Upper lobe of left lung (tissue), 6 donors: ENCODE results near the gene GEMIN8. TPM values are rescaled to one million over a fixed set of nuclear protein-coding genes. Genes with fewer than 3 reads are reported as not detected.

Experiments used
- ATAC-seq, 2 donors: fragments of 200-7000 bp; cut with Tn5 transposase; one replicate each; pipeline ENCODE4 v1.9.1; 2022; ENCODE audit warnings: mild to moderate bottlenecking in 2 of 2, moderate library complexity in 2 of 2; ENCODE audit not compliant: low FRiP score in 2 of 2
- DNase-seq, 2 donors: peaks; one replicate each; pipeline ENCODE4 v3.0.0-alpha.2; 2019 to 2020
- H3K27ac ChIP-seq, 4 donors: fragments of 200-600 bp; sonication (generic); one replicate each; pipeline ENCODE4 v1.5.1; 2016 to 2019
- H3K27me3 ChIP-seq, 4 donors: fragments of 200-600 bp; sonication (generic); one replicate each; pipeline ENCODE4 v1.5.1; 2017 to 2019
- H3K36me3 ChIP-seq, 4 donors: fragments of 200-600 bp; sonication (generic); one replicate each; pipeline ENCODE4 v1.5.1; 2016 to 2019
- H3K4me1 ChIP-seq, 4 donors: fragments of 200-600 bp; sonication (generic); one replicate each; pipeline ENCODE4 v1.5.1; 2018 to 2019
- H3K4me3 ChIP-seq, 4 donors: fragments of 200-600 bp; sonication (generic); one replicate each; pipeline ENCODE4 v1.5.1; 2017 to 2019; ENCODE audit warnings: mild to moderate bottlenecking in 2 of 4, moderate library complexity in 1 of 4
- H3K9me3 ChIP-seq, 4 donors: fragments of 200-600 bp; sonication (generic); one replicate each; pipeline ENCODE4 v1.5.1; 2018 to 2019
- CTCF ChIP-seq, 6 experiments: fragments of 450-650 bp in 4 of 6; fragments of 200-600 bp in 2 of 6; sonication (generic) in 2 of 6; IDR thresholded peaks; one replicate each; pipeline ENCODE4 v1.5.1; 2016 to 2019; ENCODE audit warnings: antibody characterized with exemption in 6 of 6
- EP300 ChIP-seq, 4 donors: sonication (generic); formaldehyde crosslinking; IDR thresholded peaks; one replicate each; pipeline ENCODE4 v1.5.1; 2017; ENCODE audit warnings: antibody characterized with exemption in 4 of 4, control low read depth in 2 of 4
- POLR2A ChIP-seq, 4 donors: fragments of 450-650 bp; IDR thresholded peaks; one replicate each; pipeline ENCODE4 v1.5.1; 2016 to 2017; ENCODE audit warnings: antibody characterized with exemption in 4 of 4, mild to moderate bottlenecking in 2 of 4
- POLR2AphosphoS5 ChIP-seq, 2 donors: sonication (generic); formaldehyde crosslinking; IDR thresholded peaks; one replicate each; pipeline ENCODE4 v1.5.1; 2017; ENCODE audit warnings: antibody characterized with exemption in 2 of 2
- WGBS, 2 donors: methylation state at CpG; one replicate each; pipeline ENCODE4 v1.1.5; 2017 to 2018; 5-methylcytosine and 5-hydroxymethylcytosine counted together
- total RNA-seq, 6 donors: library from RNA; depleted of rRNA in 4 of 6; stranded (reverse); fragments of >200 nt in 4 of 6; gene quantifications; one replicate each; pipeline versions ENCODE4 v1.1.0 to v1.2.1, GENCODE V29; 2016 to 2021
- donor health status: DM: no; HTN: no; CAD: no; lungs with moderate emphysema.
- donor health status: DM: no; HTN: yes; CAD: no; lungs with severe emphysema.

The GEMIN8 gene
- total RNA-seq, result 10 to 100 TPM; 12.5 to 52.4 (median 26.3) TPM

- WGBS, 2 donors, result 0 to 5% methylated on average over 6 to 67 of the region's 67 CpGs
- TF ChIP-seq POLR2AphosphoS5 (IDR thresholded peaks at IDR 0.05) (peak; percentile 82 to 90), EP300 (IDR thresholded peaks at IDR 0.05) (peak in 2 of 4 donors; percentile 43 to 61), CTCF (IDR thresholded peaks at IDR 0.05) (no peak), POLR2A (IDR thresholded peaks at IDR 0.05) (peak in 3 of 4 donors; percentile 49 to 86 (median 79))
- peak within 1 kb of the TSS; percentile 54 to 66 (median 61) for H3K4me3 ChIP-seq
- ATAC-seq, result peak; percentile 93 to 99
- peak; percentile 88 to 97 for DNase-seq
- H3K4me1 ChIP-seq, result peaks cover 0 to 50% (median 15%) of the 10 kb centered on the region in 4 donors
- no peaks in the 10 kb centered on the region for H3K27me3 ChIP-seq
- H3K27ac ChIP-seq, result peak within 1 kb of the TSS; percentile 85 to 88 (median 86)
- H3K36me3 ChIP-seq, result no peaks in the 10 kb centered on the region
- no peaks in the 10 kb centered on the region for H3K9me3 ChIP-seq
These were observed at the start of gene GEMIN8 for GRCh38 chrX:14029425-14030173. Gene GEMIN8 (minus strand): TSS chrX:14029892. CDS start chrX:14021478, 8,414 bp downstream.

GRCh38 chrX:14076639-14077038 lies 46.9 kb upstream of the GEMIN8 start:
- H3K9me3 ChIP-seq, result no peaks in the 10 kb centered on the region
- no peaks in the 10 kb centered on the region for H3K27me3 ChIP-seq
- H3K27ac ChIP-seq, result no peak overlapping the region
- DNase-seq (no peak), ATAC-seq (no peak)
- no peaks in the 10 kb centered on the region for H3K4me1 ChIP-seq
- H3K4me3 ChIP-seq, result no peak overlapping the region
- TF ChIP-seq CTCF (IDR thresholded peaks at IDR 0.05) (no peak), POLR2A (IDR thresholded peaks at IDR 0.05) (no peak), EP300 (IDR thresholded peaks at IDR 0.05) (no peak), POLR2AphosphoS5 (IDR thresholded peaks at IDR 0.05) (no peak)
- no peaks in the 10 kb centered on the region for H3K36me3 ChIP-seq

GRCh38 chrX:14073556-14073955 lies 43.9 kb upstream of the GEMIN8 start:
- no peak for ATAC-seq
- H3K9me3 ChIP-seq, result no peaks in the 10 kb centered on the region
- no peaks in the 10 kb centered on the region for H3K27me3 ChIP-seq
- H3K27ac ChIP-seq, result no peak overlapping the region
- no peaks in the 10 kb centered on the region for H3K4me1 ChIP-seq
- H3K36me3 ChIP-seq, result no peaks in the 10 kb centered on the region
- DNase-seq, result no peak
- TF ChIP-seq CTCF (IDR thresholded peaks at IDR 0.05) (no peak), EP300 (IDR thresholded peaks at IDR 0.05) (no peak), POLR2A (IDR thresholded peaks at IDR 0.05) (no peak), POLR2AphosphoS5 (IDR thresholded peaks at IDR 0.05) (no peak)
- H3K4me3 ChIP-seq, result no peak overlapping the region

GRCh38 chrX:14073071-14073470 lies 43.4 kb upstream of the GEMIN8 start:
- DNase-seq (no peak), ATAC-seq (no peak)
- Histone ChIP-seq H3K9me3 (no peaks in the 10 kb centered on the region), H3K27ac (no peak overlapping the region), H3K36me3 (no peaks in the 10 kb centered on the region), H3K4me1 (no peaks in the 10 kb centered on the region), H3K27me3 (no peaks in the 10 kb centered on the region), H3K4me3 (no peak overlapping the region)
- WGBS, 2 donors, result 26 to 33% methylated on average over 1 of the region's 1 CpG
- no peak for TF ChIP-seq POLR2A (IDR thresholded peaks at IDR 0.05)
- no peak for TF ChIP-seq CTCF (IDR thresholded peaks at IDR 0.05)
- no peak for TF ChIP-seq POLR2AphosphoS5 (IDR thresholded peaks at IDR 0.05)
- no peak for TF ChIP-seq EP300 (IDR thresholded peaks at IDR 0.05)

- TF ChIP-seq POLR2AphosphoS5 (IDR thresholded peaks at IDR 0.05), result no peak
- TF ChIP-seq POLR2A (IDR thresholded peaks at IDR 0.05), result no peak
- TF ChIP-seq EP300 (IDR thresholded peaks at IDR 0.05), result no peak
- TF ChIP-seq CTCF (IDR thresholded peaks at IDR 0.05), result no peak
- Histone ChIP-seq H3K9me3 (no peaks in the 10 kb centered on the region), H3K4me3 (no peak overlapping the region), H3K27me3 (no peaks in the 10 kb centered on the region), H3K4me1 (no peaks in the 10 kb centered on the region), H3K27ac (no peak overlapping the region), H3K36me3 (no peaks in the 10 kb centered on the region)
- WGBS, 2 donors, result 82 to 88% methylated on average over 2 to 21 of the region's 21 CpGs
- ATAC-seq (peak in 1 of 2 donors; percentile 61), DNase-seq (peak in 1 of 2 donors; percentile 45)
These were observed 36.1 kb upstream of the GEMIN8 start for GRCh38 chrX:14065800-14066199.
